Heart left ventricle (tissue), 16 donors: Measurements from ENCODE around the gene SHMT2. TPM values are rescaled to one million over a fixed set of nuclear protein-coding genes. Genes with fewer than 3 reads are reported as not detected.

Experiments
- ATAC-seq, 4 donors: fragments of 200-7000 bp; cut with Tn5 transposase; one replicate each; pipeline ENCODE4 v1.9.1; 2020 to 2022; ENCODE audit warnings: moderate library complexity in 4 of 4, mild to moderate bottlenecking in 3 of 4, moderate number of reproducible peaks in 1 of 4
- DNase-seq, 5 donors: peaks; one replicate each; pipeline ENCODE4 v3.0.0-alpha.2; 2020
- H3K27ac ChIP-seq, 12 donors: fragments of 200-600 bp; sonication (generic) in 4 of 12; one replicate each; pipeline versions ENCODE4 v1.5.0 to v1.8.0; 2016 to 2022; ENCODE audit warnings: mild to moderate bottlenecking in 2 of 12
- H3K27me3 ChIP-seq, 9 donors: fragments of 200-600 bp; sonication (generic) in 2 of 9; one replicate each; pipeline versions ENCODE4 v1.5.1 to v1.8.0; 2016 to 2022; ENCODE audit warnings: mild to moderate bottlenecking in 3 of 9
- H3K36me3 ChIP-seq, 9 donors: fragments of 200-600 bp; sonication (generic) in 2 of 9; one replicate each; pipeline versions ENCODE4 v1.5.0 to v1.8.0; 2018 to 2022; ENCODE audit warnings: mild to moderate bottlenecking in 2 of 9
- H3K4me1 ChIP-seq, 12 donors: fragments of 200-600 bp; sonication (generic) in 4 of 12; one replicate each; pipeline versions ENCODE4 v1.5.0 to v1.8.0; 2016 to 2022; ENCODE audit warnings: mild to moderate bottlenecking in 3 of 12
- H3K4me3 ChIP-seq, 12 donors: fragments of 200-600 bp; sonication (generic) in 4 of 12; one replicate each; pipeline versions ENCODE4 v1.5.0 to v1.8.0; 2017 to 2022; ENCODE audit warnings: mild to moderate bottlenecking in 9 of 12, moderate library complexity in 4 of 12
- H3K9me3 ChIP-seq, 12 donors: fragments of 200-600 bp; sonication (generic) in 4 of 12; one replicate each; pipeline versions ENCODE4 v1.5.0 to v1.8.0; 2016 to 2022; ENCODE audit warnings: mild to moderate bottlenecking in 1 of 12
- POLR2A ChIP-seq, 2 donors: fragments of 450-650 bp; IDR thresholded peaks; one replicate each; pipeline ENCODE4 v1.6.1; 2017; ENCODE audit warnings: antibody characterized with exemption in 2 of 2, mild to moderate bottlenecking in 2 of 2, moderate library complexity in 2 of 2
- whole genome bisulfite sequencing, 4 donors: extraction: QIAGEN DNeasy Blood & Tissue Kit in 2 of 4; methylation state at CpG; one replicate each; pipeline versions ENCODE4 v1.1.5 to v1.1.7; 2013 to 2018; 5-methylcytosine and 5-hydroxymethylcytosine counted together
- intact Hi-C, 10 donors: fragments of 100-400 bp; cut with DNase I; formaldehyde crosslinking; loops; one replicate each; pipeline versions ENCODE4 v1.11.1 to v1.14.2; 2022
- polyA plus RNA-seq, 2 donors: library from polyadenylated mRNA; stranded (reverse); fragments of 200-250 nt; gene quantifications; one replicate each; pipeline ENCODE4 v1.2.3, GENCODE V29; 2013
- total RNA-seq, 9 donors: library from RNA; depleted of rRNA in 2 of 9; stranded (reverse); fragments of >200 nt in 2 of 9; fragmentation: NEBNext Ultra II Directional in 3 of 9; extraction: Animal tissue kit (Norgen Biotek cat#: 25700) in 3 of 9; gene quantifications; one replicate each; pipeline versions ENCODE4 v1.1.0 to v1.2.4, GENCODE V29; 2016 to 2023
- TF ChIP-seq, protein P1 (sequence below), 12 donors: fragments of 200-600 bp; sonication (generic) in 4 of 12; IDR thresholded peaks; one replicate each; pipeline versions ENCODE4 v1.5.0 to v1.8.0; 2018 to 2022; ENCODE audit warnings: antibody characterized with exemption in 12 of 12, mild to moderate bottlenecking in 5 of 12
- donor health status: ischemic (EF 13 %, LVEDD 7.1; RV severe dilation, severe dysfunction).
- donor health status: healthy with polysubstance abuse.
- donor health status: DM: no; HTN: yes; CAD: no.
- donor health status: DM: no; HTN: no; CAD: no.
- donor health status: ischemic (EF 25% LVEDD 6.9; RV normal size, moderate dysfunction).
- donor health status: ischemic (EF 25% LVEDD 5.7; RV mildly dilated, moderate dysfunction).
- donor health status: healthy.
- donor health status: DM: yes; HTN: yes; CAD: no.
- donor health status: ischemic (EF 35%, LVEDD 5.7; RV mildly dilated, moderate dysfunction).
- donor health status: nonischemic (EF 11% LVEDD 7.7; RV severe dilation, severe dysfunction).
- donor health status: DM: yes; HTN: yes; CAD: no.
- donor health status: PGD.
- donor health status: ischemic (EF 29% LVEDD 5.4; RV normal size, mild dysfunction).
- donor health status: nonischemic (EF 23%, LVEDD 6.1; RV moderate dilation, normal function).

The SHMT2 gene
- total and polyA plus RNA-seq, 11 donors = 15.9 to 76.5 (median 35.5) TPM

DNA sequence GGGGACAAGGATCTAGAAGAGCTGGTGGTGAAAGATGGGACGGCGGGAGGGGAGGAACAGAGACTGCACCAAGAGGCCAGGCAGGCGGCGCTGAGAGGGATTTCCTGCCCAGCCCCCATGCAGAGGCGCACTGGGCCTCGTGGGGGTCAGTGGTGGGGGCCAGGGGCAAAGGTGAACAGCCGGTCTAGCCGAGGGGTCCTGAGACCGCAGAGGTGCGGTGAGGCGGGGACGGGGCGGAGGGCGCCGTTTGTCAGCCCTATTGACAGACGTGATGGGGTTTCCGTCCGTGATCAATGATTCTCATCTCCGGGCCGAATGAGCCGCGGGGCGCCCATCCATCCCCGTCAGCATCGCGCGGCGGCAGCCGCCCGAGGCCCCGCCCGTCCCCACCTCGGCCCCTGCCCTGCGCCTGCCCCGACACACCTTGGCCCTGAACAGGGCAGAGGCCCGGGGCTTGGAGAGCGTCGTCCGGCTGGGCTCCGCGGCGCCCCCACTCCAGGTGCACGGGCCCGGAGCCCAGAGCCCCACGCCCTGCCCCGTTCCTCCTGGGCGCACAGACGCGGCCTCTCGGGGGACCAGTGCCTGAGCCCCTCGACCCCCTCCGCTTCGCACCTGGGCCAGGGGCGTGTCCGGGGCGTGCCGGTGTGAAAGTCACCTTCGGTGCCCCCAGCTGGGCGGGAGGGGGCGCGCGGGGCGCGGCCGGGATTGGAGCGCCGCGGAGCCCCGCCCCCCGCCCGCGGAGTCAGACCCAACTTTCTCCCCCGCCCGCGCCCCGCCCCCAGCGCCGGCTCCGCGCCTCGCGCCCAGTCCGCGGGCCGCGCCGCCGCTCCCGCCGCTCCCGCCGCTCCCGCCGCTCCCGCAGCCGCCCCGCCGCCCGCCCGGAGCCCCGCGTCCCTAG, 13.2 kb upstream of the SHMT2 start, which contains the start of gene NXPH4:
Gene NXPH4, plus strand, starts transcription at position 781 of the 898 bp plus-strand sequence. CDS start 176 bp downstream, outside the sequence.
- peak in 3 of 5 donors; percentile 49 to 72 (median 64) for DNase-seq
- peaks cover 9 to 64% (median 45%) of the 10 kb centered on the region in 9 donors for H3K27me3 ChIP-seq
- TF ChIP-seq, protein P1, sequence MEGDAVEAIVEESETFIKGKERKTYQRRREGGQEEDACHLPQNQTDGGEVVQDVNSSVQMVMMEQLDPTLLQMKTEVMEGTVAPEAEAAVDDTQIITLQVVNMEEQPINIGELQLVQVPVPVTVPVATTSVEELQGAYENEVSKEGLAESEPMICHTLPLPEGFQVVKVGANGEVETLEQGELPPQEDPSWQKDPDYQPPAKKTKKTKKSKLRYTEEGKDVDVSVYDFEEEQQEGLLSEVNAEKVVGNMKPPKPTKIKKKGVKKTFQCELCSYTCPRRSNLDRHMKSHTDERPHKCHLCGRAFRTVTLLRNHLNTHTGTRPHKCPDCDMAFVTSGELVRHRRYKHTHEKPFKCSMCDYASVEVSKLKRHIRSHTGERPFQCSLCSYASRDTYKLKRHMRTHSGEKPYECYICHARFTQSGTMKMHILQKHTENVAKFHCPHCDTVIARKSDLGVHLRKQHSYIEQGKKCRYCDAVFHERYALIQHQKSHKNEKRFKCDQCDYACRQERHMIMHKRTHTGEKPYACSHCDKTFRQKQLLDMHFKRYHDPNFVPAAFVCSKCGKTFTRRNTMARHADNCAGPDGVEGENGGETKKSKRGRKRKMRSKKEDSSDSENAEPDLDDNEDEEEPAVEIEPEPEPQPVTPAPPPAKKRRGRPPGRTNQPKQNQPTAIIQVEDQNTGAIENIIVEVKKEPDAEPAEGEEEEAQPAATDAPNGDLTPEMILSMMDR (IDR thresholded peaks at IDR 0.05) = peak in 1 of 12 donors; percentile 12
- no peak for TF ChIP-seq POLR2A (IDR thresholded peaks at IDR 0.05)
- intact Hi-C loops = loop anchor here in 1 of 10 donors (5.0 kb wide), 1 partner anchor 241 kb away; the partner anchor contains the start of genes GLI1 and INHBE
- H3K36me3 ChIP-seq = peaks cover 0 to 16% (median 10%) of the 10 kb centered on the region in 9 donors
- H3K9me3 ChIP-seq = no peaks in the 10 kb centered on the region
- peaks cover 8 to 45% (median 33%) of the 10 kb centered on the region in 12 donors for H3K4me1 ChIP-seq
- peak in 2 of 4 donors; percentile 1 to 4 for ATAC-seq
- peak within 1 kb of the TSS; percentile 36 to 66 (median 56) for H3K4me3 ChIP-seq
- 1 to 9% (median 3%) methylated on average over 13 to 102 of the region's 102 CpGs for WGBS, 4 donors
- no peak within 1 kb of the TSS for H3K27ac ChIP-seq

DNA sequence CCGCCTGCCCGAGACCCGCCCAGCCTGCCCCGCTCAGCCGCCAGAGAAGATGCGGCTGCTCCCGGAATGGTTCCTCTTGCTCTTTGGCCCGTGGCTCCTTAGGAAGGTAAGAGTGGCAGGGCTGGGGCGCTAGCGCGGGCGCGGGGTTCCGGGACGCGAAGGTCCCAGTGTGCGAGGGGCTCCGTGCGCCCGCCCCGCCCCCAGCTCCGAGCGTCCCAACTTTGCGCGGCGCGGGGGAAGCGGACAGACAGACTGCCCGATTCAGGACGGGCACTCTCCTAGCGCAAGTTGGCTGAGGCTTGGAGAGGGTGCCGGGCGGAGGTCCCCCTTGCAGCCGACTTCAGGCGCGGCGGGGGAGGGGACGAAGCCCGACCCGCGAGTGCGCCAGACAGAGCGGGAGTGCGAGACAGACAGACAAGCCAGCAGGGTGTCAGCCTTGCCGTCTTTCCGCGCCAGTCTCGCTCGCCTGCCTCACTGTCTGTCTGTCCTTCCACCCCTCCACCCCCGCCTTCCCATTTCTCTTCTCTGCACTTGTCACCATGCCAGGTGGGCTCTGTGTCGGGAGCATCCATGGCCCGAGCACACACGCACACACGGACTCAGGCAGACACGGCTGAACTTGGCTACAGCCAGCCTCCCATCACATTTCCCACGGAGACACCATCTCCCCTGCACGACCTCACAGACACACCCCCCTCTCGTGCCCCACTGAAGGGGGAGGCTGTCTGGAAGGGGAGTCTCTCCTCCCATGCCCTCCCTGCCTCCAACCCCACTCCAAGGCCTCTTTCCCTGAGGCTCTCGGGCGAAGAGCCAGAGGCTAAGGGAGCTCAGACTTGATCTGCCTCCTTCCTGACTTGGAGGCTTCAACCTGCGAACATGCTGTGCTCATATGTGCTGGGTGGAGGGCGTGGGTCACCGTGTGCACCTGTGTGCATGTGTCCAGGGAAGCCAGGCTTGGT, 12.3 kb upstream of the SHMT2 start:
- intact Hi-C loops = loop anchor here in 2 of 10 donors (1.0 to 5.0 kb wide), 2 partner anchors 20 to 240 kb away; partner anchors contain the start of genes GLI1 (in 1 of the 2) and INHBE (in 1 of the 2)
- peaks cover 8 to 45% (median 33%) of the 10 kb centered on the region in 12 donors for H3K4me1 ChIP-seq
- 4 to 11% (median 5%) methylated on average over 25 to 63 of the region's 63 CpGs for whole genome bisulfite sequencing, 4 donors

DNA sequence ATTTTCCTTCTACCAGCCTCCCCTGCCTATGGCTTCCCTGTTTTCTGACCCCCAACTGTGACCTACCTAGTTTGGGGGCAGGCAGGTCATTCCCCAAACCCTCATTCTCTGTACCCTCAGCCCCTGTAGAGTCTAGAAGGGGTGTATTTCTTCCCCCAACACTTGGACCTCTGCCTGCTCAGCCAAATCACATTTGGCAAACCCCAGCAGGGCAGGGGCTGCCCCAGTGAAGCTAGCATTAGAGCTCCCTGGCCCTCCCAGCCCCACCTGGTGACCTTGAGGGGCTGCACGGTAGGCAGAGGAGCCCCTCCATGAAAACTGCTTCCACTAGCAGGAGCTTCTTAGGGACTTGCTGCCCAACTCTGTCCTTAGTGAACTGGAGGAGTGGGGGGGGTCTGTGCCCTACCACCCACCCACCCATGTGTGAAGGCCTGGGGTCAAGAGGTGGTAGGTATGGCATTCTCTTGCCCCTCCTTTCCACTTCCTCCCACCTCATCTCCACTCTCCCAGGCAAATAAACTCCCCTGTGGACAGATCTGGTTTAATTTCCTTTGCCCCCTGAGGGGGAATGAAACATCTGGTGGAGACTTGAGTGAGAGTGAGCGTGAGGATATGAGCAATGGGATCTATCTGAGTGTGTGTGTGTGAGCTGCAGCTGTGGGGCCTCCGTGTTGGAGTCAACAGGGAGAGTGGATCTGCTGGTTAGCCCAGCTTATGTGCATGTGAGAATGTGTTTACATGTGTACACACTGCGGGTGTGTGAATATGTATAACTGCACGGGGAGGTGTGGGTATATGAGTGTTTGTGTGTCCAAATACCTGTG, 11.3 kb upstream of the SHMT2 start:
- intact Hi-C loops = loop anchor here in 1 of 10 donors (5.0 kb wide), 1 partner anchor 239 kb away; the partner anchor contains the start of genes GLI1 and INHBE

More for the DNA sequence above, 12.3 kb upstream of the SHMT2 start:
- no peak for TF ChIP-seq POLR2A (IDR thresholded peaks at IDR 0.05)
- TF ChIP-seq, protein P1 (IDR thresholded peaks at IDR 0.05) = no peak
- H3K27me3 ChIP-seq = peaks cover 9 to 73% (median 54%) of the 10 kb centered on the region in 9 donors
- no peak for DNase-seq
- H3K4me3 ChIP-seq = peak overlapping the region; percentile 21 to 66 (median 56)
- H3K27ac ChIP-seq = no peak overlapping the region
- H3K9me3 ChIP-seq = no peaks in the 10 kb centered on the region
- H3K36me3 ChIP-seq = peaks cover 0 to 8% (median 2%) of the 10 kb centered on the region in 9 donors
- no peak for ATAC-seq

More for the DNA sequence above, 11.3 kb upstream of the SHMT2 start:
- ATAC-seq (no peak), DNase-seq (no peak)
- Histone ChIP-seq H3K4me3 (no peak overlapping the region), H3K27me3 (peaks cover 16 to 84% (median 63%) of the 10 kb centered on the region in 9 donors), H3K36me3 (no peaks in the 10 kb centered on the region), H3K9me3 (no peaks in the 10 kb centered on the region), H3K27ac (no peak overlapping the region), H3K4me1 (peaks cover 8 to 38% (median 31%) of the 10 kb centered on the region in 12 donors)
- TF ChIP-seq, protein P1 (IDR thresholded peaks at IDR 0.05) = no peak
- no peak for TF ChIP-seq POLR2A (IDR thresholded peaks at IDR 0.05)
- 78 to 88% (median 82%) methylated on average over 5 of the region's 5 CpGs for WGBS, 4 donors
